SKM-1 (cell line): ENCODE results near the gene DPY19L2.
"Not testable (repeated sequence)": the region's sequence is repeated elsewhere in the genome, so short reads cannot be mapped to it uniquely, and the experiment has no call there.

Experiments
- DNase-seq: peaks from one replicate; lab custom pipeline; 2025; ENCODE audit not compliant: unreplicated experiment; lab: John Stamatoyannopoulos, UW

DPY19L2 gene

GRCh38 chr12:63668028-63668799 lies at the start of gene DPY19L2:
Gene DPY19L2, minus strand, starts transcription at chr12:63668493. Its CDS starts 100 bp downstream, at chr12:63668393.
- DNase-seq = no peak

DNA sequence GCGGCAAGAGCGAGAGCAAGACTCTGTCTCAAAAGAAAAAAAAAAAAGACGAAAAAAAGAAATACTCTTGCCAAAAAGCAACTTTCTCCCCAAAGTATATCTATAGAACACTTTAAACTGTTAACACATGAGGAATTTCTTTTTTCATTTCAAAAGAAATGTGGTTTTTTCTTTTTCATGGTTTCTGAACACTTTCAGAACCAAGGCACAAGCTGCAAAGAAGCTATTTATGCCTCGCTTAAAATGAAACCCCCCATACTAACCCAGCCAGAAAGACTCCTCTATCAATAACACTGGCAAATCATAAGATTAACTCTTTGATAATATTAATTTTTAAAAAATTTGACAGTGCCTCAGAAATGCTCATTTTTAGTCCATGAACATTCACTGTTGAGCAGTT lies 48.6 kb upstream of the DPY19L2 start:
- DNase-seq = not testable (repeated sequence)

- DNase-seq = not testable (repeated sequence)
Observed at GRCh38 chr12:63715107-63715625, 46.9 kb upstream of the DPY19L2 start.

DNA sequence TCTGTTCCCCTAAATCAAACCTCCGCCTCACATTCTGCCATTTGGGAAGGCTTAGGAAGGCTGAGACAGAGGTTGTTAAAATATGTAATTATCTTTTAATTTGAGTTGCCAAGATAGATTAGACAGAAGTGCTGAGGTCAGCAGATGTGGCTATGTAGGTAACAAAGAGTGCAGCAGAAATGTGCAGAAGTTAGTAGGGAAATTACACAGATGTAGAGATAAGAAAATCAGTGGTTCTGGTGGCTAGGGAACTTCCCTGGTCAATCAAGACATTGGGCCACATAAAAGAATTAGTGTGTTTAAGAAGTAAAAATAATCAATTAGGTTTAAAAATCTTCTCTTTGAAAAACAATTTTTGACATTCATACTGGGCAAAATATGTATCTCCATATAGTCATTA lies 46.1 kb upstream of the DPY19L2 start:
- DNase-seq = not testable (repeated sequence)

GRCh38 chr12:63713681-63714075 lies 45.4 kb upstream of the DPY19L2 start:
- DNase-seq = not testable (repeated sequence)

GRCh38 chr12:63712979-63713680 lies 44.8 kb upstream of the DPY19L2 start:
- not testable (repeated sequence) for DNase-seq

DNA sequence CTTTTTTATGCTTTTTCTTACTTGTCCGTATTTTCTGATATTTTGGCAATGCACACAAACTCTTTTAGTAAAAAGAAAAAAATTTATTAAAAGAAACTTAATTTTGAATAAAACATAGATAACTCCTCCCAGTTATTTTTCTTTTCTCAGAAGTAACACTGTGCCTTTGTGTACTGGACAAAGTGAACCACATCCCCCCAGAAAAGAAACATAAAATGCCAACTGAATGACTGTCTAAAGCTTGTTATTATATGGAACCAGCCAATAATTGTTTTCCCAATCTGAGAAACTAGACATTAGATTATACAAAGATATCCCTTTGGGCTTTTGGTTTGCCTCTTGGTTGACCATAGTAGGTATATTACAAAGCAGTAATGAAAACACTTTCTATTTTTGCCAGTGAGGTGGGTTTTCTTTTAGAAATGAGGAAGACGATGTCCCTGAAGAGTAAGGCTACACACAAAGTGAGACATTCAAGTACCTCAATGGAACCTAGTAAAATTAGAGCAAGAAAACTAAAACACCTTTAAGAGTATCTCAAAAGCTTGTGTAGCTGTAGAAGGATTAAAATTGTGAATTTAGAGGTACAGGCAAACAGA lies 44.2 kb upstream of the DPY19L2 start:
- DNase-seq = not testable (repeated sequence)

GRCh38 chr12:63711339-63711738 lies 43.0 kb upstream of the DPY19L2 start:
- DNase-seq = not testable (repeated sequence)

DNA sequence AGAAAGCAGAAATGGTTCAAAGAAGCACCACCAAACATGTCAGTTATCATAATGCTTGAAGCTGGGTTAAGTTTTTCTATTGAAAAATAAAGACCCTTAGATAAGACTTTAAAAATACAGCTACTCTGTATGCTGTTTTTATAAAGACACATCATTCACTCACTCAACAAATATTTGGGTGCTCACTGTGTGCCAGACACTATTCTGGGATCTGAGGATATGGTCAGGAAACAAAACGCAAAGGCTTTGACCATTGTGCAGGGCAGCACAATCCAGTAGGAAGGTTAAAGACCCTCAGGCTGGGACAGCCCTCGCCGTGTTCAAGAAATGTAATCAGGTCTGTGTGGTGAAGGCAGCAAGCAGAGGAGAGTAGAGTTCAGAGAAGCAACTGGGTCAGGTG lies 38.0 kb upstream of the DPY19L2 start:
- DNase-seq = no peak

- DNase-seq = not testable (repeated sequence)
Observed at GRCh38 chr12:63699678-63700382, 31.5 kb upstream of the DPY19L2 start.

DNA sequence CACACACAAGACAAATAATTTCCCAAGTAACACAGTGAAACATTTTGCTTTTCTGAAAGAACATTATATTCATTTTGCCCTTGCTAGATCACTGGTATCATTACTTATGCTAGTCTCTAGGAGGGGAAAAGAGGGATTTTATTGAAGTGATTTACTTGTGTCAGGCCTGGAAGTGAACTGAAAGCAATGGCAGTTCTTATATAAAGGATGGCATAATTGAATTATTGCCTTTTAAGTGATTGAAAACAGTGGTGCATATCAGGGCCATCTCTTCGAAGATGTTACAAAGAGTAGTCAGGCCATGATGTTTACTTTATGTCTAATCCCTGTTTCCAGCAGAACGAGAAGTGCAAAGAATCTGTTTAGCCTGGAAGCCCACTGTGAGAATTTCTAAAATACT lies 30.7 kb upstream of the DPY19L2 start:
- DNase-seq = not testable (repeated sequence)

DNA sequence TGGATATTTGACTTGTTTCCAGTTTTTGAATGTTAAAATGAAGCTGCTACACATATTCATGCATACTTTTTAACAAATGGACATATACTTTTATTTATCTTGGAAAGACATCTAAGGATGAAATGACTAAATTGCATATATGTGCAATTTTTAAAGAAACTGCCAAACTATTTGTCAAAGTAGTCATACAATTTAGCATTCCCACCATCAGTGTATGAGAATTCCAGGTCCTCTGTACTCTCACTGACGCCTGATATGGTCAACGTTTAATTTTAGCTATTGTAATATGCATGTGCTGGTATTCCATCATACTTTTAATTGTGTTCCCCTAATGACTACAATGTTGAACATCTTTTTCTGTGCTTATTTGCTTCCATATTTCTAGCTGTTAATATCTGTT lies 22.5 kb upstream of the DPY19L2 start:
- not testable (repeated sequence) for DNase-seq

DNA sequence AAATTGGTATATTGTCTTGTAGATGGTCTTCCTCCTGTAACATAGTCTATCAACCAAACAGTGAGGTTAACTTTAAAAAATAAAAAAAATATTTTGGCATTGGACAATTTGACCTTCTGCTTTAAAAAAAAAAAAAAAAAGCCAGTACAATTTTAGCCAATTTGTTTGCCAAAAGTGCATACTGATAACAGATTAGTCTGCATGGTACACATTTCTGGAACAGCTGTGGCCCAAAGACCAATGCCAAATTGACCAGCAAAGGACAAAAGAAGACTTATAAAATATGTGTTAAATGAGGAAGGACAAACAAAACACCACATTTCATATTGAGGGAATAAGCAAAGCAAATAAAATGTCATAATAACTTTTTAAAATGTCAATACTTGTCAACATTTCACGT lies 20.8 kb upstream of the DPY19L2 start:
- DNase-seq = not testable (repeated sequence)

- not testable (repeated sequence) for DNase-seq
Observed at GRCh38 chr12:63686623-63687022, 18.3 kb upstream of the DPY19L2 start.

DNA sequence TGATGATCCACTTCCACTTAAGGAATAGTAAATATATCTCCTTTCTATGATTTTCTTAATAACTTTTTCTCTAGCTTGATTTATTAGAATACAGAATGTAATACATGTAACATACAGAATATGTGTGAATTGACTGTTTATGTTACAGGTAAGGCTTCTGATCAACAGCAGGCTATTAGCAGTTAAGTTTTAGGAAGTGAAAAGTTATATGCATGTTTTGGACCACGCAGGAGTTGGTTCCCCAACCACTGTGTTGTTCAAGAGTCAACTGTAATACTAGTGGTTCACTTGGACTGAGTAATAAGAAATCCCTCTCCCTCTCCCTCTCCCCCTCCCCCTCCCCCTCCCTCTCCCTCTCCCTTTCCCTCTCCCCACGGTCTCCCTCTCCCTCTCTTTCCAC lies 17.5 kb upstream of the DPY19L2 start:
- not testable (repeated sequence) for DNase-seq

DNA sequence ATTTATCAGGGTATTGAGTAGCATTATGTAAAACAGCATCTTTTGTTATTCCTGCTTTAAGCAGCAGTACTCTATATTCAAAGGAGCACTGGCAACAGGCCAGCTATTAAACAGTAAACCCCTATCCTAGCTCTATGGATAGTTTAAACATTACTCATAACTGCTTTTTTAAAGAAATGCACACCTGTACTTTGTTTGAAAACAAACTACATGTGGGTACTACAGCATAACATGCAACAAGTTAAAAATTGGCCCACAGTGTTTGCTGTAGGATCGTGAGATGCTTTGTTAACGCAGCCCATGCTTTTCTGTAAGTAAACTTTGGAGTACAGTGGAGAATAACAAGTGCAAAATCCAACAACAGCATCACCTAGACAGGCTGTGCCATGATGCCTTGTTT lies 14.3 kb upstream of the DPY19L2 start:
- DNase-seq = not testable (repeated sequence)

DNA sequence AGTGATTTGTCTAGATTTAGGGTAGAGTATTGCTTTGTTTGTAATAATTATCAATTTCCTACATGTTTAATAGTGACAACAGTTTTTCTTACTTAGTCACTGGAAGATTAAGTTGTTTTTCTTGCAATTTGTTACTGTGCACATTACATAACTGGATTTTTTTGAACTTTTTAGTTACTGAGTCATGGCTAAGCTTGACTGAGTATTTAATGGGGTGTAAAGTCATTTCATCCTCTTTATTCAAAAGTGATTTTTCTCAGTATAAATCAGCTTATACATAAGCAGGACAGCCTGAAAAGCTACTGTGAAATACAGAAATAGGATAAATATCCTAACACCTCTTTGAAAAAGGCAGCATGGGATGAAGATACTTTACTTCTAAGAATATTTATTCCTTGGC lies 12.5 kb upstream of the DPY19L2 start:
- DNase-seq = not testable (repeated sequence)

DNA sequence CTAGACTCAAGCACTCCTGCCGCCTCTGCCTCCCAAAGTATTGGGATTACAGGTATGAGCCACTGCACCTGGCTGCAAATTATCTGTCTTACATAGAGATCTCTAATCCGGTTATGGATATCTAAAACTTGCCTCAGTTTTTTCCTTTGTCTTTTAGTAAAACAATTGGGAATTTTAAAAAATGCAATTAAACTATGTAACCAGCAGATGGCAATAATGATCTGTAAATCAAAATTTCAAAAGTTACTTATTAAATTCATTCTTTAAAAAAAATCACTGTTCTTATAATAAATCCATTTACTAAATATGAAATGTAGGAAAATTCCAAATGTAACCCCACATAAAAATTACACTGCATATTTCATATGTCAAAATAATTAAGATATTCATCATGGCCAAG lies 4.3 kb upstream of the DPY19L2 start:
- not testable (repeated sequence) for DNase-seq

GRCh38 chr12:63669936-63670335 lies 1.6 kb upstream of the DPY19L2 start:
- not testable (repeated sequence) for DNase-seq

- not testable (repeated sequence) for DNase-seq
Observed at GRCh38 chr12:63669427-63669826, 1.1 kb upstream of the DPY19L2 start.

GRCh38 chr12:63668800-63669365 lies 590 bp upstream of the DPY19L2 start:
- DNase-seq = not testable (repeated sequence)
